MCF 10A (cell line): Measurements from ENCODE around the gene CACNA1C. TPM values are rescaled to one million over a fixed set of nuclear protein-coding genes. Genes with fewer than 3 reads are reported as not detected.

ENCODE experiments used
- BruUV-seq: library from RNA; stranded (reverse); fragments of 400-500 nt; replicated peaks from 2 replicates; lab custom pipeline; 2021; lab: Mats Ljungman, UMichigan
- CTCF ChIA-PET: fragments of 300-600 bp; sonication (Branson Sonifier 250); formaldehyde crosslinking; extraction: SDS; loops from one replicate; lab custom pipeline; 2021; ENCODE audit warnings: antibody characterized with exemption, inconsistent platforms; lab: Yijun Ruan, JAX
- POLR2A ChIA-PET: fragments of 300-600, 350-650 bp; sonication (Branson Sonifier 250); formaldehyde crosslinking; extraction: SDS; loops from one replicate; lab custom pipeline; 2020; ENCODE audit warnings: antibody characterized with exemption, inconsistent platforms; lab: Yijun Ruan, JAX
- DNase-seq: peaks from one replicate; pipeline ENCODE4 v3.0.0-alpha.2; 2018; ENCODE audit not compliant: unreplicated experiment
- H3K27ac Mint-ChIP-seq: one replicate; pipeline ENCODE4 v1.8.0; 2022; ENCODE audit warnings: mild to moderate bottlenecking, low read depth, mixed read lengths; ENCODE audit not compliant: unreplicated experiment
- H3K27me3 Mint-ChIP-seq: one replicate; pipeline ENCODE4 v1.8.0; 2022; ENCODE audit warnings: mixed read lengths; ENCODE audit not compliant: insufficient read depth, unreplicated experiment
- H3K36me3 Mint-ChIP-seq: one replicate; pipeline ENCODE4 v1.8.0; 2022; ENCODE audit warnings: mild to moderate bottlenecking, moderate library complexity, mixed read lengths; ENCODE audit not compliant: insufficient read depth, unreplicated experiment
- H3K4me1 Mint-ChIP-seq: one replicate; pipeline ENCODE4 v1.8.0; 2022; ENCODE audit warnings: mixed read lengths; ENCODE audit not compliant: insufficient read depth, unreplicated experiment
- H3K4me3 Mint-ChIP-seq: one replicate; pipeline ENCODE4 v1.8.0; 2022; ENCODE audit warnings: mild to moderate bottlenecking, moderate library complexity, mixed read lengths; ENCODE audit not compliant: unreplicated experiment
- H3K9me3 Mint-ChIP-seq: one replicate; pipeline ENCODE4 v1.8.0; 2022; ENCODE audit warnings: mixed read lengths; ENCODE audit not compliant: unreplicated experiment
- intact Hi-C: fragments of 100-400 bp; cut with micrococcal nuclease; formaldehyde crosslinking; loops from 2 replicates; pipeline ENCODE4 v1.14.1; 2022
- total RNA-seq: library from RNA; stranded (reverse); gene quantifications from 2 replicates; pipeline ENCODE4 v1.2.3, GENCODE V29; 2022
- TF ChIP-seq, protein P1 (sequence below): fragments of 200-600 bp; IDR thresholded peaks from one replicate; pipeline ENCODE4 v1.8.0; 2022; ENCODE audit warnings: antibody characterized with exemption, mild to moderate bottlenecking; ENCODE audit not compliant: unreplicated experiment

The CACNA1C gene
- total RNA-seq, 1 experiment from 2014 or later = not detected

DNA sequence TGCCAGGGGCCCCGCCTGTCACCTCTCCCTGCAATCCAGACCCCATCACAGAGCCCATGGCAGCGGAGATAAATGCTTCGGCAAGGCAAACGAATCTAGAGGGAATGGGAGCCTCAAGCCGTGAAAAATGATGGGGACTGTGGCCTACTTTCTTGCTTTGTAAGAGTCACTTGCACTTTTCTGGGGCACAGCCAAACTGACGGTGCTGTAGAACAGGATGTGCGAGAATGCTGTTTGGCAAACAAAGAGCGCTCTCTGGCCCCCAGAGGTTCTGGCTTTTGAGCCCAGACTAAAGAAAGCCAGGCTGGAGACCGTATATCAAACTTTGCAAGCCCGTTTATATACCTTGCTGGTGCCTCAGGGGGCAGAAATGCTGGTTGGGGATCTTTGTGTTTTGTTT, 108.7 kb downstream of the CACNA1C start:
- Mint-ChIP-seq H3K27ac (no peak overlapping the region), H3K9me3 (peaks cover 3% of the 10 kb centered on the region), H3K27me3 (no peaks in the 10 kb centered on the region), H3K4me1 (no peaks in the 10 kb centered on the region), H3K4me3 (no peak overlapping the region), H3K36me3 (no peaks in the 10 kb centered on the region)
- CTCF ChIA-PET = no interaction called here
- intact Hi-C loops = no loop called here
- DNase-seq = no peak
- POLR2A ChIA-PET = no interaction called here
- BruUV-seq = no TSS peak
- TF ChIP-seq, protein P1, sequence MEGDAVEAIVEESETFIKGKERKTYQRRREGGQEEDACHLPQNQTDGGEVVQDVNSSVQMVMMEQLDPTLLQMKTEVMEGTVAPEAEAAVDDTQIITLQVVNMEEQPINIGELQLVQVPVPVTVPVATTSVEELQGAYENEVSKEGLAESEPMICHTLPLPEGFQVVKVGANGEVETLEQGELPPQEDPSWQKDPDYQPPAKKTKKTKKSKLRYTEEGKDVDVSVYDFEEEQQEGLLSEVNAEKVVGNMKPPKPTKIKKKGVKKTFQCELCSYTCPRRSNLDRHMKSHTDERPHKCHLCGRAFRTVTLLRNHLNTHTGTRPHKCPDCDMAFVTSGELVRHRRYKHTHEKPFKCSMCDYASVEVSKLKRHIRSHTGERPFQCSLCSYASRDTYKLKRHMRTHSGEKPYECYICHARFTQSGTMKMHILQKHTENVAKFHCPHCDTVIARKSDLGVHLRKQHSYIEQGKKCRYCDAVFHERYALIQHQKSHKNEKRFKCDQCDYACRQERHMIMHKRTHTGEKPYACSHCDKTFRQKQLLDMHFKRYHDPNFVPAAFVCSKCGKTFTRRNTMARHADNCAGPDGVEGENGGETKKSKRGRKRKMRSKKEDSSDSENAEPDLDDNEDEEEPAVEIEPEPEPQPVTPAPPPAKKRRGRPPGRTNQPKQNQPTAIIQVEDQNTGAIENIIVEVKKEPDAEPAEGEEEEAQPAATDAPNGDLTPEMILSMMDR = no peak

DNA sequence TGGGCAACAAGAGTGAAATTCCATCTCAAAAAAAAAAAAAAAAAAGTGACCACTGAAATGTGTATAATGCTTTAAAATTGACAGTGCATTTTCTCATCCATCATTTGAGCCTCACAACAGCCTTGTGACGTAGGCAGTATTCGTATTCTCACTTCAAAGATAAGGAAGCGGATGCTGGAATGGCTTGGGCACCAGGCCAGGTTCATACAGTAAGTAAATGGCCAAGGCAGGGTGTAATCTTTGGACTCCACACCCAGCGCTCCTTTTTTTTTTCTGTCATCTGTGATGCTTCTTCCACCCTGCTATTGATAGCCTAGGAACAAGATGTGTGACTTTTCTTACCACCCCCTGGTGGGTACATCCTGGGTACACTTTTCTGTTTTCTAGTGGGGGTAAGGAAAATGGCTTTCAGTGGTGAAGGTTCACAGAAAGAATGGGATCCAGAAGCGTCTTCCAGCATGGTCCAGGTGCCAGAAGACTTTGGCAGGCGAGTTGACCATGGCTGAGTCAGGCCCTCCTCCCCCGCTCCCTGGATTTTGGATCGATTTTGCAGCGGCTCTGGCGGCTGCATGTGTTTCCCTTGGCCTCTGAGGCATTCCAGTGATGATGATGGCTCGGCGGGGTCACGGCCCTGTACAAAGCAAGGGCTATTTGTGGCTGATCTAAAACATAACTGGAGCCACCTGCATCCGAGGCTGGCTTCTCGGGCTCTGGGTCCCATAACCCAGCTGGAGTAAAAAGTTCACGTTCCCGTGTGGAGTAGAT, 110.6 kb downstream of the CACNA1C start:
- DNase-seq = peak; percentile 53
- H3K27me3 Mint-ChIP-seq = no peaks in the 10 kb centered on the region
- H3K36me3 Mint-ChIP-seq = no peaks in the 10 kb centered on the region
- H3K4me3 Mint-ChIP-seq = no peak overlapping the region
- BruUV-seq = no TSS peak
- H3K27ac Mint-ChIP-seq = no peak overlapping the region
- intact Hi-C loops = no loop called here
- H3K9me3 Mint-ChIP-seq = peaks cover 7% of the 10 kb centered on the region
- TF ChIP-seq, protein P1 = no peak
- peaks cover 7% of the 10 kb centered on the region for H3K4me1 Mint-ChIP-seq
- CTCF ChIA-PET = no interaction called here
- POLR2A ChIA-PET = no interaction called here

DNA sequence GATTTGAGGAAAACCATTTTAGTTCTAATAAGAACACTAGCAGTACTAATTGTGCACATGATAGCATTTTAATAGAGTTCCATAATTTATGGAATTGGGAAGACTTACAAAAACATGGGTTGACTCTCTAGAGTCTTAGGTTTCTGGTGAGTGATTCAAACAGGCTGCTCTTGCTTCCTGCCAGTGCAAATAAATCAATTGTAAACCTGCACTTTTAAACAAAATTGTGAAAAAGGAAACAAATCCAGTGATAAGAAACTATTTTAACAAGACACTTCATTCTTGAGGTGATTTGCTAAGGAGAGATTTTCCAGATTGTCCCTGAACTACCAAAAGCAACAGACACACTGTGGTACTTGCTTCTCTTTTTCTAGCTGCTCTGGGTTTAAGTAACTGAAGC, 112.2 kb downstream of the CACNA1C start:
- POLR2A ChIA-PET = no interaction called here
- DNase-seq = no peak
- H3K27ac Mint-ChIP-seq = no peak overlapping the region
- CTCF ChIA-PET = no interaction called here
- no peak overlapping the region for H3K4me3 Mint-ChIP-seq
- no peaks in the 10 kb centered on the region for H3K36me3 Mint-ChIP-seq
- BruUV-seq = no TSS peak
- H3K27me3 Mint-ChIP-seq = no peaks in the 10 kb centered on the region
- H3K4me1 Mint-ChIP-seq = peaks cover 23% of the 10 kb centered on the region
- intact Hi-C loops = no loop called here
- H3K9me3 Mint-ChIP-seq = peaks cover 7% of the 10 kb centered on the region
- TF ChIP-seq, protein P1 = no peak

DNA sequence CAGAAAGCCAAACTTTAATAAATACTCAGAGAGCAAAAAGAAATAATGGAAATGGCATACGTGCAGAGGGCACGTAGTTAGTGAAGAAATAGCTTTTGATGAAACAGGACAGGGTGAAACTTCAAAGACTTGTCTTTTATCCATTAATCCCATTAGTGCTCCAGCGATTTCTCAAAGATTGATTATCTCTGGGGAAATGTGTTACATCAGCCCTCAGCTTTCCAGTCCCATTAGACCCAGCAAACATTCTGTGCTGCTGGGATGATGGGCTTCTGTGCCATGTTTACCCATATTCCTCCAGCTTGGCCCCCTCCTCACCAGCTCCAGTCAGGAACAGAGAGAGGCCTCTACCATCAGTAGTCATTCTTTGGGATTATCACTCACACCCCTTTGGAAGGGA, 113.1 kb downstream of the CACNA1C start:
- POLR2A ChIA-PET = no interaction called here
- no TSS peak for BruUV-seq
- TF ChIP-seq, protein P1 = no peak
- Mint-ChIP-seq H3K36me3 (no peaks in the 10 kb centered on the region), H3K27ac (no peak overlapping the region), H3K4me1 (peaks cover 28% of the 10 kb centered on the region), H3K9me3 (peaks cover 7% of the 10 kb centered on the region), H3K27me3 (no peaks in the 10 kb centered on the region), H3K4me3 (no peak overlapping the region)
- DNase-seq = no peak
- intact Hi-C loops = no loop called here
- CTCF ChIA-PET = interaction anchor here (0.6 kb wide), 2 partner anchors 334 to 1325 kb away, joined by 3 read pairs; partner anchors contain the start of gene PRMT8
